Measurements from ENCODE around the gene DYNLT2. TPM values are rescaled to one million over a fixed set of nuclear protein-coding genes. Genes with fewer than 3 reads are reported as not detected.

The DYNLT2 gene
- total and polyA plus RNA-seq, 2 of the 13 experiments (the other 11 are each of a cell fraction or from before 2014, with no cell fraction given), result 2.1 to 4.3 TPM

GRCh38 chr6:169789944-169790927, 38.9 kb upstream of the DYNLT2 start (continued):
- no peak for TF ChIP-seq ZNF530 (CRISPR knock-in tag; IDR thresholded peaks at IDR 0.05; ENCODE audit: low read depth)
- TF ChIP-seq ZNF747 (CRISPR knock-in tag; IDR thresholded peaks at IDR 0.05; ENCODE audit: borderline replicate concordance), result peak; percentile 52; the same call in 1 of the 2 replicates
- no peak; the same call in 1 of the 2 replicates for TF ChIP-seq ZNF484 (CRISPR knock-in tag; IDR thresholded peaks at IDR 0.05; ENCODE audit: borderline replicate concordance, low read depth)
- TF ChIP-seq ESRRA (CRISPR knock-in tag; IDR thresholded peaks at IDR 0.05; ENCODE audit: low read depth), result peak; percentile 72
- peak; percentile 84 for TF ChIP-seq YEATS4 (CRISPR knock-in tag; IDR thresholded peaks at IDR 0.05; ENCODE audit: borderline replicate concordance)
- no peak for TF ChIP-seq ZNF740 (CRISPR knock-in tag; IDR thresholded peaks at IDR 0.05)
- TF ChIP-seq NFYC (CRISPR knock-in tag; IDR thresholded peaks at IDR 0.05), result no peak; the same call in 1 of the 2 replicates
- peak; percentile 88 for TF ChIP-seq ZBTB7A (CRISPR knock-in tag; IDR thresholded peaks at IDR 0.05)
- TF ChIP-seq ZNF431 (CRISPR knock-in tag; IDR thresholded peaks at IDR 0.05; ENCODE audit: borderline replicate concordance, low read depth), result peak; percentile 61; the same call in 1 of the 2 replicates
- no peak for TF ChIP-seq MTA3 (CRISPR knock-in tag; IDR thresholded peaks at IDR 0.05)
- TF ChIP-seq ZBTB8A (CRISPR knock-in tag; IDR thresholded peaks at IDR 0.05; ENCODE audit: borderline replicate concordance, low read depth), result peak; percentile 93; the same call in 1 of the 2 replicates
- TF ChIP-seq ATM (IDR thresholded peaks at IDR 0.05; ENCODE audit: borderline replicate concordance), result no peak
- TF ChIP-seq SALL1 (CRISPR knock-in tag; IDR thresholded peaks at IDR 0.05), result peak; percentile 76
- TF ChIP-seq HOXA9 (CRISPR knock-in tag; IDR thresholded peaks at IDR 0.05; ENCODE audit: borderline replicate concordance), result peak; percentile 62; the same call in 1 of the 2 replicates
- TF ChIP-seq, protein P1, sequence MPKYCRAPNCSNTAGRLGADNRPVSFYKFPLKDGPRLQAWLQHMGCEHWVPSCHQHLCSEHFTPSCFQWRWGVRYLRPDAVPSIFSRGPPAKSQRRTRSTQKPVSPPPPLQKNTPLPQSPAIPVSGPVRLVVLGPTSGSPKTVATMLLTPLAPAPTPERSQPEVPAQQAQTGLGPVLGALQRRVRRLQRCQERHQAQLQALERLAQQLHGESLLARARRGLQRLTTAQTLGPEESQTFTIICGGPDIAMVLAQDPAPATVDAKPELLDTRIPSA (CRISPR knock-in tag; IDR thresholded peaks at IDR 0.05; ENCODE audit: borderline replicate concordance), result peak; percentile 64; the same call in 1 of the 2 replicates
- no peak for TF ChIP-seq CEBPZ (IDR thresholded peaks at IDR 0.05; ENCODE audit: low read length)
- TF ChIP-seq CEBPB (IDR thresholded peaks at IDR 0.05; ENCODE audit: borderline replicate concordance, low read depth, low read length), result no peak
- TF ChIP-seq, protein P2, sequence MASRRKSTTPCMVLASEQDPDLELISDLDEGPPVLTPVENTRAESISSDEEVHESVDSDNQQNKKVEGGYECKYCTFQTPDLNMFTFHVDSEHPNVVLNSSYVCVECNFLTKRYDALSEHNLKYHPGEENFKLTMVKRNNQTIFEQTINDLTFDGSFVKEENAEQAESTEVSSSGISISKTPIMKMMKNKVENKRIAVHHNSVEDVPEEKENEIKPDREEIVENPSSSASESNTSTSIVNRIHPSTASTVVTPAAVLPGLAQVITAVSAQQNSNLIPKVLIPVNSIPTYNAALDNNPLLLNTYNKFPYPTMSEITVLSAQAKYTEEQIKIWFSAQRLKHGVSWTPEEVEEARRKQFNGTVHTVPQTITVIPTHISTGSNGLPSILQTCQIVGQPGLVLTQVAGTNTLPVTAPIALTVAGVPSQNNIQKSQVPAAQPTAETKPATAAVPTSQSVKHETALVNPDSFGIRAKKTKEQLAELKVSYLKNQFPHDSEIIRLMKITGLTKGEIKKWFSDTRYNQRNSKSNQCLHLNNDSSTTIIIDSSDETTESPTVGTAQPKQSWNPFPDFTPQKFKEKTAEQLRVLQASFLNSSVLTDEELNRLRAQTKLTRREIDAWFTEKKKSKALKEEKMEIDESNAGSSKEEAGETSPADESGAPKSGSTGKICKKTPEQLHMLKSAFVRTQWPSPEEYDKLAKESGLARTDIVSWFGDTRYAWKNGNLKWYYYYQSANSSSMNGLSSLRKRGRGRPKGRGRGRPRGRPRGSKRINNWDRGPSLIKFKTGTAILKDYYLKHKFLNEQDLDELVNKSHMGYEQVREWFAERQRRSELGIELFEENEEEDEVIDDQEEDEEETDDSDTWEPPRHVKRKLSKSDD (CRISPR knock-in tag; IDR thresholded peaks at IDR 0.05; ENCODE audit: low read depth), result 0 out of 2 replicates have a peak, but pooled peaks have one; percentile 37
- TF ChIP-seq HMGA1 (CRISPR knock-in tag; conservative IDR thresholded peaks at IDR 0.05), result no peak
- TF ChIP-seq TBL1XR1 (IDR thresholded peaks at IDR 0.05; ENCODE audit: borderline replicate concordance, low read length, partially characterized antibody), result peak; percentile 8

All from HepG2 (cell line).